ENCODE results near the gene STK38.

Gene STK38

GRCh38 chr6:36519352-36519751 is 27.9 kb downstream of the STK38 start:
- no peak for DNase-seq

GRCh38 chr6:36517408-36517807 is 29.9 kb downstream of the STK38 start:
- no peak for DNase-seq

- DNase-seq, result no peak
These were observed 30.3 kb downstream of the STK38 start for GRCh38 chr6:36516988-36517387.

- DNase-seq, result no peak
These were observed 30.7 kb downstream of the STK38 start for GRCh38 chr6:36516559-36516958.

DNA sequence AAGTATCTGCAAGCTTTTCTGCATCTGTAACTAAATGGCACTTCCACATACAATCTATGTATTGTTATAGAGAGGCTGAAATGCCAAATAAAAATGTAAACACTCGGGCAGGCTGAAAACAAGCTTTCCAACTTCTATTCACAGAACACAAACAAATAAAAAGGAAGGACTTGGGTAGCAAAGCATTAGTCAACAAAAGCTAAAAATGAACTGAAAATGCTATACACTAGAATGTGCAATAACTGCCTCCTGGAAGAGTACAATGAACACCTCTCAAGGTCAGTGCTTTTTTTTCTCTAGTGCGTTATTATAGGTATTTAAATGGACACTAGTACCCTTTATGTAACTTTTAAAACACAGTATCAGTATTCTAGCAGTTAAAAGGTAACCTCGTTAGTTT is 31.4 kb downstream of the STK38 start:
- no peak for DNase-seq

- DNase-seq, result no peak
These were observed 32.5 kb downstream of the STK38 start for GRCh38 chr6:36514554-36515456.

GRCh38 chr6:36510365-36510764 is 36.9 kb downstream of the STK38 start:
- DNase-seq, result no peak

- no peak for DNase-seq
These were observed 38.7 kb downstream of the STK38 start for GRCh38 chr6:36508532-36508931.

GRCh38 chr6:36506611-36507010 is 40.7 kb downstream of the STK38 start:
- no peak for DNase-seq

- no peak for DNase-seq
These were observed 41.3 kb downstream of the STK38 start for GRCh38 chr6:36505744-36506534.

DNA sequence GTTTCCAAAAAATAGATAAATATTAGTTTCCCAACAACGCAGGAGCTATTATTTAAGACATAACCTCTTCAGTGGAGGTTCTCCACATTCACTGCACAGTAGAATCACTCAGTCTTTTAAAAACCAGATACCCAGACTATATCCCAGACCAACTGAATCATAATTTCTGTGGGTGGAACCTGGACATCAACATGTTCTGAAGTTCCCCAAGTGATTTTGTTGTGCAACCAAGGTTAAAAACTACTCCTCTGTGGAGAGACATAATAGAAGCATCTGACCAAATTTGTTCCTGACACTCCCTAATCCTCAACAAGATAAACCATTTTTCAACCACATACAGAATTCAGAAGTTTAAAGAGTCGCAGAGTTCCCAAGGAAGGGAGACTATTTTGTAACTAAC is 42.3 kb downstream of the STK38 start:
- DNase-seq, result no peak

DNA sequence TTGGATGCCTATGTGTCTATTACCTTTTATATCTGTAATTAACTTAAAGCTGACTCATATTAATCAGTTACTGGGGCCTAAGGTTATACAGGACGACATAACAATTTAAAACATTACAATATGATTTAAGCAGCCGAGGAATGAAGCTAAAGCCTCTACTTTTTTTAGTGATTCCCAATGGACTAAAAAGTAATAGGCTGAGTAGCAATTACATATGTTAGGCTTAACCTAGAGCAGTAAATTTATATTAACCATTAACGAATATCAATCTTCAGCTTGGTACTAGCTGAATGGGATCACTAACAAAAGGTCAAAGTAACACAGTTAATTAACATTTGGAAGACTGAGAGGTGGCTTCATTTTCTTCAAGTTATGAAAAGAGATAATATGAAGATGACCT is 43.1 kb downstream of the STK38 start:
- no peak for DNase-seq

DNA sequence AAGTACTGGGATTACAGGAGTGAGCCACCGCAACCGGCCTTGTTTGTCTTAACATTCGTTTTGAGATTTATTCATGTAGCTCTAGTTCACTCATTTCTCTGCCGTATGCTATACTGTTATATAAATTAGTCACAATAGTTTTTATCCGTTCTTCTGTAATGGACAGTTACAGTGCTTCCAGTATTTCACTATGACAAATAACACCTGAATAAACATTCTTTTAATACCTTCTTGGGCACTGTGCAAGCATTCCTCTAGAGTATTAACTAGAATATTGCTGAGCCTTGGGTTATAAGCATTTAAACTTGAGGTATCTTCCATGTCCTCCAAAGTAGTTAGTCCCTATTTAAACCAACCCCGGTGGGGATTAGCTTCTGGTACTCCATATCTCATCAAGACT is 45.6 kb downstream of the STK38 start:
- DNase-seq, result no peak

DNA sequence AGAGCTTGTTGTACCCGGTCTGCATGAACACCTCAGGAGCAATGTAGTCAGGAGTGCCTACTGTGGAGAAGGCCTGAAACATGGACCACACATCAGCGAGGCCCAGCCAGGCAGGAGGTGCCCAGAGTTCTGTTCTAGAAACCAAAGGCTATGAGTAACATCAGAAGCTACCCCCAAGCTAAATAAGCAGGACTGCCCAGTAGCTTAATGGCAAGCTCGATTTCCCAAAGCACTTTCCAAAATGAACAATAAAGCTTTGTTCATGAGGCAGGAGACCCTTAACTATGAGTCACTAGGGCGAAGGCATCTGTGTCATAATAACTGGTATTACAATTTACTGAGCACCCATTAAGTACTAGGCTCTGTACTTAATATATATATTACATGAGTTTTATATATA is 47.4 kb downstream of the STK38 start:
- no peak for DNase-seq

DNA sequence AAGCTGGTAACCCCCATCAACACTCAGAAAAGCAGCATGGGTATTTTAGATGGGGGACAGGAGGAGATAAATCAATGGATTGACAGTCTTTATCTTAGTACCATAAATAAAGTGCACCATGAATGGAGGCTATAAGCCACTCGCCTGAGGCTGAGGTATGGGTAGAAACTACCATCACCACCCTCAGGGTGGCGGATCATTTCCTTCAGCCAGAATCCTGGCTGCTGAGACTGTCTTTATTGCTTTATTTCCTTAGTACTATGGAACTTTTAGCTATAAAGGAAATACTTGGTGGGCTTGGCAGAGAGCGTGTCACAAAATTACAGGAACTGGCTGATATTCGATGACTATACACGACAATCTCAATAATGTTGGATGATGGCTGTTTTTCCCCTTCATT is 52.2 kb downstream of the STK38 start:
- DNase-seq, result no peak

GRCh38 chr6:36493859-36494258 is 53.4 kb downstream of the STK38 start:
- no peak for DNase-seq

- no peak for DNase-seq
These were observed 54.0 kb downstream of the STK38 start for GRCh38 chr6:36493319-36493718.

- DNase-seq, result no peak
These were observed 54.7 kb downstream of the STK38 start for GRCh38 chr6:36492621-36493020.

GRCh38 chr6:36492092-36492491 is 55.2 kb downstream of the STK38 start:
- no peak for DNase-seq

DNA sequence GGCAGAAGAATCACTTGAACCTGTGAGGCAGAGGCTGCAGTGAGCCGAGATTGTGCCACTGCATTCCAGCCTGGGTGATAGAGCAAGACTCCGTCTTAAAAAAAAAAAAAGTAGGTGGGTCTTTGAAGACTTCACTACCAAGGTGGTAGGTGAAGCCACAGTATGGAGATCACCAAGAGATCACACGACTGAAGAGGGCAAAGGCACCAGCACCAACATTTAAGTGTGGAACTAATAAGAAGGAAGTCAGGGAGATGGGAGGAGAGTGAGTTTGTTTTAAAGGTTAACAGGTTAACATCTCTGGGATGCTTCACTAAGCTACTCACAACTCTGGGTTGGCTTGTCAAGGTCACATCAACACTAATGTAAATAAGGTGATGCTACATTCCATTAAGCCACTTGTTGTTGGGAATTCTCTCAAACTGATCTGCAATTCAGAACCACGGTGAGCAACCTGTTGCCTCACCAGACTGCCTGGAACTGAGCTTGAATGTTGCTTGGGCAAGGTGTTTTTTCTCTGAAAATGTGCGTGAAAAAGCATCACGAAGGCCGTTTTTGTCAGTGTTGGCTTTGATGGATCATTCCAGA is 55.8 kb downstream of the STK38 start:
- DNase-seq, result no peak

GRCh38 chr6:36489426-36489825 is 57.9 kb downstream of the STK38 start:
- DNase-seq, result no peak

GRCh38 chr6:36488221-36488620 is 59.1 kb downstream of the STK38 start:
- DNase-seq, result no peak

DNA sequence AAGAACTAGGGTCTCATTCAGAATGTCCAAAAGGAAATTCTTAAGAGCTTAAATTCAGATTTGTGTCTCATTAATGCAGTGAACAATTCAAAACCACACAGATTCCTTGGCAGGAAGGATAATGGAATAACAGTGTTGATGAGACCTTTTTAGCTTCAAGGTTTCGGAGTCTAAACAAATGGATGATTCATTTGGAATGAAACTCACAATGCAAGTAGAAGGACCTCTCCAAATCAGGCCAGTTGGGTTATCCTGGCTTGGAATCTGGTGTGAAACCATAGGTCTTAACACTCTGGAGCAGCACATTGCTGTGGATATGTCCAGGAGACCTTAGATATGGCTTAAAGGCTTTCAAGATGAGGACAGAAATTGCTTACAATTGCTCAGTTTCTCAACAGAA is 59.6 kb downstream of the STK38 start:
- DNase-seq, result no peak

- DNase-seq, result no peak
These were observed 62.5 kb downstream of the STK38 start for GRCh38 chr6:36484736-36485135.
